WTC11 (cell line): ENCODE results near the gene SPTB. TPM values are rescaled to one million over a fixed set of nuclear protein-coding genes. Genes with fewer than 3 reads are reported as not detected.

ENCODE experiments used
- ATAC-seq: fragments of 200-7000 bp; cut with Tn5 transposase; 2 replicates; pipeline ENCODE4 v1.10.0; 2021; ENCODE audit warnings: mild to moderate bottlenecking, moderate library complexity
- CTCF ChIA-PET: fragments of 300-600 bp; sonication (Branson Sonifier 250); formaldehyde crosslinking; loops from one replicate; lab custom pipeline; 2021; ENCODE audit warnings: antibody characterized with exemption; lab: Charles Lee
- POLR2A ChIA-PET: fragments of 350-600 bp; sonication (Branson Sonifier 250); formaldehyde crosslinking; loops from one replicate; lab custom pipeline; 2021; ENCODE audit warnings: antibody characterized with exemption; lab: Charles Lee
- DNase-seq: peaks from one replicate; pipeline ENCODE4 v3.0.0; 2021; ENCODE audit warnings: low spot score
- H3K27ac Mint-ChIP-seq: 2 replicates; pipeline ENCODE4 v1.8.0; 2021; ENCODE audit warnings: mixed read lengths
- H3K27me3 Mint-ChIP-seq: 2 replicates; pipeline ENCODE4 v1.8.0; 2021; ENCODE audit warnings: low read depth, mild to moderate bottlenecking, moderate library complexity, mixed read lengths
- H3K36me3 Mint-ChIP-seq: 2 replicates; pipeline ENCODE4 v1.8.0; 2021; ENCODE audit warnings: mixed read lengths
- H3K4me1 Mint-ChIP-seq: 2 replicates; pipeline ENCODE4 v1.8.0; 2022; ENCODE audit warnings: mixed read lengths
- H3K4me3 Mint-ChIP-seq: 2 replicates; pipeline ENCODE4 v1.8.0; 2021; ENCODE audit warnings: mild to moderate bottlenecking, moderate library complexity, mixed read lengths
- H3K9me3 Mint-ChIP-seq: 2 replicates; pipeline ENCODE4 v1.8.0; 2021; ENCODE audit warnings: mixed read lengths
- AFF4 ChIP-seq: sonication (generic); formaldehyde crosslinking; IDR thresholded peaks from 2 replicates; pipeline ENCODE4 v1.8.1; 2023; ENCODE audit warnings: mild to moderate bottlenecking, missing genetic modification reagents, borderline replicate concordance
- AR ChIP-seq: fragments of 250-450 bp; sonication (Bioruptor Pico); IDR thresholded peaks from 2 replicates; pipeline ENCODE4 v1.9.0; 2021; ENCODE audit warnings: mild to moderate bottlenecking
- CDX4 ChIP-seq: fragments of 250-450 bp; sonication (Bioruptor Pico); IDR thresholded peaks from 2 replicates; pipeline ENCODE4 v1.9.0; 2021; ENCODE audit warnings: moderate library complexity, mild to moderate bottlenecking, inconsistent platforms, borderline replicate concordance
- E2F4 ChIP-seq: sonication (generic); formaldehyde crosslinking; IDR thresholded peaks from 2 replicates; pipeline ENCODE4 v1.8.1; 2022; ENCODE audit warnings: low read depth, mild to moderate bottlenecking, moderate library complexity, missing genetic modification reagents, borderline replicate concordance
- FOXK1 ChIP-seq: sonication (generic); formaldehyde crosslinking; IDR thresholded peaks from 2 replicates; pipeline ENCODE4 v1.8.0; 2022; ENCODE audit warnings: mild to moderate bottlenecking, moderate library complexity, missing genetic modification reagents
- GTF2I ChIP-seq: fragments of 250-450 bp; sonication (Bioruptor Pico); conservative IDR thresholded peaks from 2 replicates; pipeline ENCODE4 v1.4.0; 2021; ENCODE audit warnings: mild to moderate bottlenecking
- HMGXB4 ChIP-seq: sonication (generic); formaldehyde crosslinking; IDR thresholded peaks from 2 replicates; pipeline ENCODE4 v1.8.1; 2023; ENCODE audit warnings: mild to moderate bottlenecking, moderate library complexity, missing genetic modification reagents
- JAZF1 ChIP-seq: fragments of 250-450 bp; sonication (Bioruptor Pico); IDR thresholded peaks from 2 replicates; pipeline ENCODE4 v1.9.0; 2021; ENCODE audit warnings: moderate library complexity, mild to moderate bottlenecking, inconsistent platforms
- MAX ChIP-seq: sonication (generic); formaldehyde crosslinking; IDR thresholded peaks from 2 replicates; pipeline ENCODE4 v1.8.0; 2022; ENCODE audit warnings: mild to moderate bottlenecking, missing genetic modification reagents
- NFE2L1 ChIP-seq: sonication (generic); formaldehyde crosslinking; IDR thresholded peaks from 2 replicates; pipeline ENCODE4 v1.8.1; 2023; ENCODE audit warnings: missing genetic modification reagents
- NR2C2 ChIP-seq: sonication (generic); formaldehyde crosslinking; IDR thresholded peaks from 2 replicates; pipeline ENCODE4 v1.8.0; 2022; ENCODE audit warnings: mild to moderate bottlenecking, missing genetic modification reagents
- PRRX2 ChIP-seq: fragments of 250-450 bp; sonication (Bioruptor Pico); IDR thresholded peaks from 2 replicates; pipeline ENCODE4 v1.8.0; 2021; ENCODE audit warnings: mild to moderate bottlenecking
- SMAD3 ChIP-seq: sonication (generic); formaldehyde crosslinking; IDR thresholded peaks from 2 replicates; pipeline ENCODE4 v1.8.0; 2022; ENCODE audit warnings: missing genetic modification reagents, mild to moderate bottlenecking, borderline replicate concordance
- SP1 ChIP-seq: sonication (generic); formaldehyde crosslinking; conservative IDR thresholded peaks from 2 replicates; pipeline ENCODE4 v1.8.1; 2022; ENCODE audit warnings: missing genetic modification reagents
- TEAD4 ChIP-seq: sonication (generic); formaldehyde crosslinking; IDR thresholded peaks from 2 replicates; pipeline ENCODE4 v1.8.0; 2022; ENCODE audit warnings: mild to moderate bottlenecking, missing genetic modification reagents
- ZMAT4 ChIP-seq: fragments of 250-450 bp; sonication (Bioruptor Pico); IDR thresholded peaks from 2 replicates; pipeline ENCODE4 v1.9.0; 2021; ENCODE audit warnings: mild to moderate bottlenecking
- ZNF219 ChIP-seq: sonication (generic); formaldehyde crosslinking; IDR thresholded peaks from 2 replicates; pipeline ENCODE4 v1.8.0; 2023; ENCODE audit warnings: missing genetic modification reagents, mild to moderate bottlenecking, borderline replicate concordance
- ZNF263 ChIP-seq: sonication (generic); formaldehyde crosslinking; IDR thresholded peaks from 2 replicates; pipeline ENCODE4 v1.8.1; 2022; ENCODE audit warnings: low read depth, mild to moderate bottlenecking, moderate library complexity, missing genetic modification reagents
- ZSCAN18 ChIP-seq: fragments of 250-450 bp; sonication (Bioruptor Pico); IDR thresholded peaks from 2 replicates; pipeline ENCODE4 v2.1.2; 2022; ENCODE audit warnings: mild to moderate bottlenecking, moderate library complexity
- total RNA-seq: library from RNA; stranded (reverse); gene quantifications from 3 replicates; pipeline ENCODE4 v1.2.3, GENCODE V29; 2021

Gene SPTB
- total RNA-seq, 1 experiment from 2014 or later, result 3.2 TPM

- no peaks in the 10 kb centered on the region for H3K27me3 Mint-ChIP-seq
- DNase-seq (no peak), ATAC-seq (no peak)
- H3K4me3 Mint-ChIP-seq, result no peak overlapping the region
- H3K9me3 Mint-ChIP-seq, result peaks cover 7% of the 10 kb centered on the region; the same call in 1 of the 2 replicates
- TF ChIP-seq JAZF1 (CRISPR knock-in tag) (no peak), PRRX2 (no peak), SMAD3 (CRISPR knock-in tag) (no peak), TEAD4 (CRISPR knock-in tag) (no peak), AR (CRISPR knock-in tag) (no peak), SP1 (CRISPR knock-in tag) (no peak), ZNF219 (CRISPR knock-in tag) (no peak), NFE2L1 (no peak), AFF4 (CRISPR knock-in tag) (no peak), FOXK1 (CRISPR knock-in tag) (no peak), ZNF263 (CRISPR knock-in tag) (no peak)
- H3K27ac Mint-ChIP-seq, result no peak overlapping the region
- peaks cover 17% of the 10 kb centered on the region for H3K36me3 Mint-ChIP-seq
- CTCF ChIA-PET, result interaction anchor here (0.8 kb wide), 1 partner anchor 8 kb away, joined by 3 read pairs; no protein-coding TSS in a partner anchor
- POLR2A ChIA-PET, result no interaction called here
- peaks cover 14% of the 10 kb centered on the region for H3K4me1 Mint-ChIP-seq
These were observed 39.5 kb upstream of the SPTB start for GRCh38 chr14:64919215-64919614.

GRCh38 chr14:64918216-64918615, 38.5 kb upstream of the SPTB start:
- H3K9me3 Mint-ChIP-seq, result peaks cover 7% of the 10 kb centered on the region; the same call in 1 of the 2 replicates
- CTCF ChIA-PET, result interaction anchor here (0.9 kb wide), 1 partner anchor 26 kb away, joined by 3 read pairs; no protein-coding TSS in a partner anchor
- H3K36me3 Mint-ChIP-seq, result peaks cover 11% of the 10 kb centered on the region; the same call in 1 of the 2 replicates
- H3K4me1 Mint-ChIP-seq, result peaks cover 14% of the 10 kb centered on the region
- ATAC-seq (no peak), DNase-seq (no peak)
- no peak overlapping the region for H3K27ac Mint-ChIP-seq
- POLR2A ChIA-PET, result no interaction called here
- no peak overlapping the region for H3K4me3 Mint-ChIP-seq
- H3K27me3 Mint-ChIP-seq, result no peaks in the 10 kb centered on the region
- TF ChIP-seq E2F4 (CRISPR knock-in tag) (no peak), NR2C2 (CRISPR knock-in tag) (no peak), GTF2I (CRISPR knock-in tag) (no peak), ZMAT4 (CRISPR knock-in tag) (no peak), PRRX2 (no peak), AR (CRISPR knock-in tag) (no peak), CDX4 (CRISPR knock-in tag) (no peak), MAX (CRISPR knock-in tag) (no peak), JAZF1 (CRISPR knock-in tag) (no peak), ZSCAN18 (CRISPR knock-in tag) (no peak), HMGXB4 (no peak)
